WTC11 (cell line): ENCODE results near the gene HOXB1. TPM values are rescaled to one million over a fixed set of nuclear protein-coding genes. Genes with fewer than 3 reads are reported as not detected.

Experiments used
- ATAC-seq: fragments of 200-7000 bp; cut with Tn5 transposase; 2 replicates; pipeline ENCODE4 v1.10.0; 2021; ENCODE audit warnings: mild to moderate bottlenecking, moderate library complexity
- CTCF ChIA-PET: fragments of 300-600 bp; sonication (Branson Sonifier 250); formaldehyde crosslinking; loops from one replicate; lab custom pipeline; 2021; ENCODE audit warnings: antibody characterized with exemption; lab: Charles Lee
- POLR2A ChIA-PET: fragments of 350-600 bp; sonication (Branson Sonifier 250); formaldehyde crosslinking; loops from one replicate; lab custom pipeline; 2021; ENCODE audit warnings: antibody characterized with exemption; lab: Charles Lee
- DNase-seq: peaks from one replicate; pipeline ENCODE4 v3.0.0; 2021; ENCODE audit warnings: low spot score
- H3K27ac Mint-ChIP-seq: 2 replicates; pipeline ENCODE4 v1.8.0; 2021; ENCODE audit warnings: mixed read lengths
- H3K27me3 Mint-ChIP-seq: 2 replicates; pipeline ENCODE4 v1.8.0; 2021; ENCODE audit warnings: low read depth, mild to moderate bottlenecking, moderate library complexity, mixed read lengths
- H3K36me3 Mint-ChIP-seq: 2 replicates; pipeline ENCODE4 v1.8.0; 2021; ENCODE audit warnings: mixed read lengths
- H3K4me1 Mint-ChIP-seq: 2 replicates; pipeline ENCODE4 v1.8.0; 2022; ENCODE audit warnings: mixed read lengths
- H3K4me3 Mint-ChIP-seq: 2 replicates; pipeline ENCODE4 v1.8.0; 2021; ENCODE audit warnings: mild to moderate bottlenecking, moderate library complexity, mixed read lengths
- H3K9me3 Mint-ChIP-seq: 2 replicates; pipeline ENCODE4 v1.8.0; 2021; ENCODE audit warnings: mixed read lengths
- AFF4 ChIP-seq: sonication (generic); formaldehyde crosslinking; IDR thresholded peaks from 2 replicates; pipeline ENCODE4 v1.8.1; 2023; ENCODE audit warnings: mild to moderate bottlenecking, missing genetic modification reagents, borderline replicate concordance
- ATF2 ChIP-seq: sonication (generic); formaldehyde crosslinking; IDR thresholded peaks from 2 replicates; pipeline ENCODE4 v1.8.1; 2022; ENCODE audit warnings: low read depth, missing genetic modification reagents, borderline replicate concordance
- HMGXB4 ChIP-seq: sonication (generic); formaldehyde crosslinking; IDR thresholded peaks from 2 replicates; pipeline ENCODE4 v1.8.1; 2023; ENCODE audit warnings: mild to moderate bottlenecking, moderate library complexity, missing genetic modification reagents
- NR2C2 ChIP-seq: sonication (generic); formaldehyde crosslinking; IDR thresholded peaks from 2 replicates; pipeline ENCODE4 v1.8.0; 2022; ENCODE audit warnings: mild to moderate bottlenecking, missing genetic modification reagents
- OVOL2 ChIP-seq: fragments of 250-450 bp; sonication (Bioruptor Pico); IDR thresholded peaks from 2 replicates; pipeline ENCODE4 v1.9.0; 2021; ENCODE audit warnings: mild to moderate bottlenecking, borderline replicate concordance
- PRRX2 ChIP-seq: fragments of 250-450 bp; sonication (Bioruptor Pico); IDR thresholded peaks from 2 replicates; pipeline ENCODE4 v1.8.0; 2021; ENCODE audit warnings: mild to moderate bottlenecking
- SOX15 ChIP-seq: fragments of 250-450 bp; sonication (Bioruptor Pico); IDR thresholded peaks from 2 replicates; pipeline ENCODE4 v1.9.0; 2021; ENCODE audit warnings: mild to moderate bottlenecking
- TP53 ChIP-seq: sonication (generic); formaldehyde crosslinking; IDR thresholded peaks from 2 replicates; pipeline ENCODE4 v1.8.1; 2023; ENCODE audit warnings: mild to moderate bottlenecking, missing genetic modification reagents
- ZNF121 ChIP-seq: sonication (generic); formaldehyde crosslinking; IDR thresholded peaks from 2 replicates; pipeline ENCODE4 v1.8.0; 2023; ENCODE audit warnings: missing genetic modification reagents
- ZNF232 ChIP-seq: sonication (generic); formaldehyde crosslinking; IDR thresholded peaks from 2 replicates; pipeline ENCODE4 v1.8.0; 2022; ENCODE audit warnings: mild to moderate bottlenecking, missing genetic modification reagents
- ZNF281 ChIP-seq: sonication (generic); formaldehyde crosslinking; IDR thresholded peaks from 2 replicates; pipeline ENCODE4 v1.8.0; 2023; ENCODE audit warnings: mild to moderate bottlenecking, missing genetic modification reagents
- ZNF416 ChIP-seq: fragments of 250-450 bp; sonication (Bioruptor Pico); IDR thresholded peaks from 2 replicates; pipeline ENCODE4 v1.9.0; 2021; ENCODE audit warnings: mild to moderate bottlenecking, inconsistent platforms
- ZNF423 ChIP-seq: fragments of 250-450 bp; sonication (Bioruptor Pico); IDR thresholded peaks from 2 replicates; pipeline ENCODE4 v2.1.2; 2022; ENCODE audit warnings: mild to moderate bottlenecking, moderate library complexity
- ZNF512 ChIP-seq: sonication (generic); formaldehyde crosslinking; IDR thresholded peaks from 2 replicates; pipeline ENCODE4 v1.8.1; 2022; ENCODE audit warnings: missing genetic modification reagents, borderline replicate concordance
- total RNA-seq: library from RNA; stranded (reverse); gene quantifications from 3 replicates; pipeline ENCODE4 v1.2.3, GENCODE V29; 2021
- TF ChIP-seq, protein P1 (sequence below): sonication (generic); formaldehyde crosslinking; IDR thresholded peaks from 2 replicates; pipeline ENCODE4 v1.8.1; 2022; ENCODE audit warnings: mild to moderate bottlenecking, moderate library complexity, missing genetic modification reagents
- TF ChIP-seq, protein P2 (sequence below): sonication (generic); formaldehyde crosslinking; IDR thresholded peaks from 2 replicates; pipeline ENCODE4 v1.8.0; 2022; ENCODE audit warnings: mild to moderate bottlenecking, missing genetic modification reagents

HOXB1 gene
- total RNA-seq, 1 experiment from 2014 or later, result 0.63 TPM

GRCh38 chr17:48541577-48542113 is 10.8 kb upstream of the HOXB1 start:
- ATAC-seq, result no peak
- TF ChIP-seq ZNF423 (0 out of 2 replicates have a peak, but pooled peaks have one; percentile 5), ATF2 (CRISPR knock-in tag) (no peak)
- TF ChIP-seq, all 79 proteins: peak for 1
- CTCF ChIA-PET, result interaction anchor here (0.6 to 1.5 kb wide), 4 partner anchors 12 to 197 kb away, joined by 3 to 5 read pairs (median 4); no protein-coding TSS in a partner anchor
- POLR2A ChIA-PET, result no interaction called here
- peaks cover 53% of the 10 kb centered on the region for H3K4me1 Mint-ChIP-seq
- H3K36me3 Mint-ChIP-seq, result no peaks in the 10 kb centered on the region
- peaks cover 95% of the 10 kb centered on the region for H3K27me3 Mint-ChIP-seq
- DNase-seq, result no peak
- H3K9me3 Mint-ChIP-seq, result no peaks in the 10 kb centered on the region
- peak overlapping the region; percentile 73 for H3K4me3 Mint-ChIP-seq
- no peak overlapping the region for H3K27ac Mint-ChIP-seq

- TF ChIP-seq AFF4 (no peak), ZNF121 (CRISPR knock-in tag) (no peak), PRRX2 (CRISPR knock-in tag) (no peak), SOX15 (no peak), HMGXB4 (no peak), NR2C2 (CRISPR knock-in tag) (no peak), TP53 (no peak), ZNF512 (CRISPR knock-in tag) (no peak), ZNF423 (no peak), ZNF232 (CRISPR knock-in tag) (no peak), ZNF416 (CRISPR knock-in tag) (no peak), OVOL2 (CRISPR knock-in tag) (no peak), ZNF281 (CRISPR knock-in tag) (no peak)
- TF ChIP-seq, protein P1, sequence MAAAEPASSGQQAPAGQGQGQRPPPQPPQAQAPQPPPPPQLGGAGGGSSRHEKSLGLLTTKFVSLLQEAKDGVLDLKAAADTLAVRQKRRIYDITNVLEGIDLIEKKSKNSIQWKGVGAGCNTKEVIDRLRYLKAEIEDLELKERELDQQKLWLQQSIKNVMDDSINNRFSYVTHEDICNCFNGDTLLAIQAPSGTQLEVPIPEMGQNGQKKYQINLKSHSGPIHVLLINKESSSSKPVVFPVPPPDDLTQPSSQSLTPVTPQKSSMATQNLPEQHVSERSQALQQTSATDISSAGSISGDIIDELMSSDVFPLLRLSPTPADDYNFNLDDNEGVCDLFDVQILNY (CRISPR knock-in tag), result no peak
- TF ChIP-seq, protein P2, sequence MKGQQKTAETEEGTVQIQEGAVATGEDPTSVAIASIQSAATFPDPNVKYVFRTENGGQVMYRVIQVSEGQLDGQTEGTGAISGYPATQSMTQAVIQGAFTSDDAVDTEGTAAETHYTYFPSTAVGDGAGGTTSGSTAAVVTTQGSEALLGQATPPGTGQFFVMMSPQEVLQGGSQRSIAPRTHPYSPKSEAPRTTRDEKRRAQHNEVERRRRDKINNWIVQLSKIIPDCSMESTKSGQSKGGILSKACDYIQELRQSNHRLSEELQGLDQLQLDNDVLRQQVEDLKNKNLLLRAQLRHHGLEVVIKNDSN (CRISPR knock-in tag), result no peak
- TF ChIP-seq, all 79 proteins: peak for 0
- POLR2A ChIA-PET, result no interaction called here
- Mint-ChIP-seq H3K27ac (no peak overlapping the region), H3K36me3 (no peaks in the 10 kb centered on the region), H3K9me3 (no peaks in the 10 kb centered on the region), H3K4me1 (peaks cover 49% of the 10 kb centered on the region), H3K4me3 (peak overlapping the region; percentile 73), H3K27me3 (peaks cover 94% of the 10 kb centered on the region)
- no peak for DNase-seq
- CTCF ChIA-PET, result interaction anchor here (0.6 to 1.5 kb wide), 4 partner anchors 12 to 197 kb away, joined by 3 to 5 read pairs (median 4); no protein-coding TSS in a partner anchor
- ATAC-seq, result no peak
These were observed 10.3 kb upstream of the HOXB1 start for GRCh38 chr17:48541036-48541576.
